Measurements from ENCODE around the gene RAB1A. TPM values are rescaled to one million over a fixed set of nuclear protein-coding genes. Genes with fewer than 3 reads are reported as not detected.

RAB1A gene
- total RNA-seq, 2 experiments from 2014 or later = 58.7 to 62.7 TPM

DNA sequence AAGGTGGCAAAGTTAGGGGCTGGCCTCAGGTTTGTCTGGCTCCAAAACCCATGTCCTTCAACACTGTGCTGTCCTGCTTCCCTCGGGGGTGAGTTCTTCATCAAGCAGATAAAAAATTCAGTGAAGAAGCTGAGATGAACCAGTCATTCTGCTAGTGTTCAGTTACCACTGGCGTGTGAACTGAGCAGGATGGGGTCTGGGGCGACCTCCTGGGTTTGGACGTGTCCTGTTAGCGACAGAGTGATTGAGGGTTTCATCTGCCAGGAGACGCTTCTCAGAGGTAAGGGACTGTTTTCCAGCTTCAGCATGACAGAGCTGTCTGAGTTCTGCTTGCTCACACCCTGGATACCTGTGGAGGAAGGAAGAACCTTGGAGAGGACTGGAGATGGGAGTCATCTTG, 59.0 kb downstream of the RAB1A start:
- Mint-ChIP-seq H3K9me3 (ENCODE audit: insufficient read depth) (no peaks in the 10 kb centered on the region), H3K27ac (peak overlapping the region; percentile 76), H3K36me3 (ENCODE audit: low read depth) (peaks cover 9% of the 10 kb centered on the region), H3K27me3 (ENCODE audit: low read depth) (no peaks in the 10 kb centered on the region), H3K4me1 (ENCODE audit: low read depth) (peaks cover 23% of the 10 kb centered on the region), H3K4me3 (no peak overlapping the region)
- DNase-seq = no peak
- CTCF ChIA-PET = interaction anchor here (1.1 kb wide), 1 partner anchor 100 kb away, joined by 4 read pairs; no protein-coding TSS in a partner anchor
- no peak for ATAC-seq
- POLR2A ChIA-PET = interaction anchor here (0.7 to 1.0 kb wide), 2 partner anchors 8 to 124 kb away, joined by 3 read pairs; no protein-coding TSS in a partner anchor

DNA sequence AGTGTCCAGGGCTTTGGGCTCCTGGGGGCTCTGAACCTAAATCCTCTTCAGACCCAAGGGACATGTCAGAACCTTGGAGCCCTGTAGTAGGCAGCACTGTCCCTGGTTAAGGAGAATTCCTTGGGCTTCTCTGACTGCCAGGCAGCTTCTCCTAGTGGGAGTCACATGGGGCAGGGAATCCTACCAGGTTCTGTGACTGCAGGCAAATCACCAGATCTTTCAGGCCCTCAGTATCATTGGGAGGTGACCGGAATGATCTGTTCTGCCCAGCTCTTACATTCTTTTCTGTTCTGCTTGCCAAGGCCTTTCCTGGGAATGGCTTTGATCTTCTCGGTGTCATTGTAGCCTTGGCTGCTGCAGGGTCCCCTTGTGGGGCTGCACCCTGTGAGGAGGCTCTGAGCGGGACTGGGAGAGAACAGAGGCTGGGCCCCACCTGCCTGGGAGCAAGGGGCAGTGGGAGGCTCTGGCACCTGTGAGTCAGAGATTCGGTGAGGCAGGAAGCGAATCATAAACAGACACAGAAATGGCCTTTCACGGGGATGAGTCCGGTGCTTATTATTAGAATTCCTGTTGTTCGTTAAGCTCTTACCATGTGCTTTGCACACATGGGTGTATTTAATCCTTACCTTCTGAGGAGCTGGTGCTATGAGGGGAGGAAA, 59.6 kb downstream of the RAB1A start:
- DNase-seq (no peak), ATAC-seq (no peak)
- POLR2A ChIA-PET = interaction anchor here (0.7 to 1.0 kb wide), 2 partner anchors 9 to 124 kb away, joined by 3 read pairs; no protein-coding TSS in a partner anchor
- peak overlapping the region; percentile 76 for H3K27ac Mint-ChIP-seq
- H3K27me3 Mint-ChIP-seq (ENCODE audit: low read depth) = no peaks in the 10 kb centered on the region
- no peak overlapping the region for H3K4me3 Mint-ChIP-seq
- CTCF ChIA-PET = interaction anchor here (1.1 kb wide), 1 partner anchor 100 kb away, joined by 4 read pairs; no protein-coding TSS in a partner anchor
- H3K4me1 Mint-ChIP-seq (ENCODE audit: low read depth) = peaks cover 24% of the 10 kb centered on the region
- H3K9me3 Mint-ChIP-seq (ENCODE audit: insufficient read depth) = no peaks in the 10 kb centered on the region
- H3K36me3 Mint-ChIP-seq (ENCODE audit: low read depth) = peaks cover 9% of the 10 kb centered on the region

GRCh38 chr2:65069439-65069824, 60.5 kb downstream of the RAB1A start:
- H3K9me3 Mint-ChIP-seq (ENCODE audit: insufficient read depth) = no peaks in the 10 kb centered on the region
- ChIA-PET CTCF (interaction anchor here (0.8 to 2.6 kb wide), 2 partner anchors 11 to 60 kb away, joined by 3 to 7 read pairs; partner anchors contain the start of gene RAB1A), POLR2A (no interaction called here)
- no peak for DNase-seq
- peaks cover 32% of the 10 kb centered on the region for H3K4me1 Mint-ChIP-seq (ENCODE audit: low read depth)
- H3K27ac Mint-ChIP-seq = peak overlapping the region; percentile 39
- no peak overlapping the region for H3K4me3 Mint-ChIP-seq
- ATAC-seq = no peak
- H3K27me3 Mint-ChIP-seq (ENCODE audit: low read depth) = no peaks in the 10 kb centered on the region
- peaks cover 7% of the 10 kb centered on the region for H3K36me3 Mint-ChIP-seq (ENCODE audit: low read depth)

- peaks cover 37% of the 10 kb centered on the region for H3K4me1 Mint-ChIP-seq (ENCODE audit: low read depth)
- ATAC-seq (peak; percentile 24), DNase-seq (peak; percentile 32)
- no peak overlapping the region for H3K4me3 Mint-ChIP-seq
- ChIA-PET CTCF (interaction anchor here (1.2 to 2.6 kb wide), 4 partner anchors 10 to 119 kb away, joined by 3 to 9 read pairs (median 8); no protein-coding TSS in a partner anchor), POLR2A (interaction anchor here (0.8 to 1.6 kb wide), 4 partner anchors 17 to 159 kb away, joined by 4 to 7 read pairs (median 5); partner anchors contain the start of genes ACTR2 and RAB1A)
- no peaks in the 10 kb centered on the region for H3K9me3 Mint-ChIP-seq (ENCODE audit: insufficient read depth)
- H3K27me3 Mint-ChIP-seq (ENCODE audit: low read depth) = no peaks in the 10 kb centered on the region
- H3K36me3 Mint-ChIP-seq (ENCODE audit: low read depth) = peaks cover 4% of the 10 kb centered on the region
- peak overlapping the region; percentile 82 for H3K27ac Mint-ChIP-seq
These were observed 61.9 kb downstream of the RAB1A start for GRCh38 chr2:65067806-65068553.

- ChIA-PET POLR2A (interaction anchor here (0.6 to 1.4 kb wide), 4 partner anchors 65 to 162 kb away, joined by 3 to 7 read pairs (median 3); partner anchors contain the start of genes ACTR2 and RAB1A), CTCF (interaction anchor here (0.6 to 3.9 kb wide), 48 partner anchors 9 to 733 kb away, joined by 3 to 82 read pairs (median 4); partner anchors contain the start of genes ACTR2, CEP68 and RAB1A)
- Mint-ChIP-seq H3K27ac (peak overlapping the region; percentile 69), H3K9me3 (ENCODE audit: insufficient read depth) (no peaks in the 10 kb centered on the region), H3K4me1 (ENCODE audit: low read depth) (peaks cover 37% of the 10 kb centered on the region), H3K4me3 (no peak overlapping the region), H3K27me3 (ENCODE audit: low read depth) (no peaks in the 10 kb centered on the region), H3K36me3 (ENCODE audit: low read depth) (no peaks in the 10 kb centered on the region)
- DNase-seq (peak; percentile 72), ATAC-seq (peak; percentile 76)
These were observed 65.0 kb downstream of the RAB1A start for GRCh38 chr2:65064728-65065552.

DNA sequence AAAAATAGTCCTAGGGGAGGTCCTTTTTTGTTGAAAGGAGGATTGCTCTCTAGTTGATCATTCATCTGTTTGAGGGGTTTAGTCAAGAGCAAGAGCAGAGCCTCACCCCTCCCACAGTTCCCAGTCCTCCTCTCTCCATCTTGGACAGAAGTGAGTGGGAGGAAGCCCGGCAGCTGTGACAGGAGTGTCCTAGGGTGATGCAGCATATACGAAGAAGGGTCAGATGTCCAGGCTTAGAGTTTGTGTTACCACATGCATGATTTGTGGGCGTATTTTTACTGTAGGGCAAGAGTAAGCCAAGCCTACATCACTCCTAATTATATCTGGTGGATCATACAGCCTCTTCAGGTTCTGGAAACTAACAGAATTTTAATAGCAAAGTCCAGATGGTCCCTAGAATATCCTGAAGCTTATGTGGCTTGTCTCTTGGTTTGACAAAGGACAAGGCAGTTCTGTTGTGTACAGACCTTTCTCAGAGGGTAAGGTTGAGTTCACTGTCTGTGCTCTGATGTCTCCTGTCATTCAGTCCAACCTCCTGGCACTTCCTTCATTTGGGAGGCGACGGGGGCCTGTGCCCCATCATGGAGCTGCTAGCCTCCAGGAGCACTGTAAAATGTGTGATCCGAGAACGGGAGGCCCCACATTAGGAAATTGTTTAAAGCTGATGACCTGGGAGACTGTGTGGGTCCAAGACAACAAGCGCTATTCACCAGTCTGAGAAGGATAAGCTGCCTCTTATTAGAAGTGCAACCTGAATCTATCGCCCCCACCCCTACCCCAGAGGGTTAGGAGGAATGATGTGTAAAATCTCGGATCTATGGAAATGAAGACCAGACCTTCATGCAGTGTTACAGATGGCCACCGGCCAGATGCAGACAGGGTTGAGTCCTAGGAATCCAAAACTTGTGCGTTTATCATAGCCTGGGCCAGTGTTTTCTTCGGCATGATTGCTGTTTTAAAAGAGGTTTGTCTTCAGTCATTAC, 66.8 kb downstream of the RAB1A start:
- POLR2A ChIA-PET = no interaction called here
- no peak for DNase-seq
- H3K27ac Mint-ChIP-seq = no peak overlapping the region

DNA sequence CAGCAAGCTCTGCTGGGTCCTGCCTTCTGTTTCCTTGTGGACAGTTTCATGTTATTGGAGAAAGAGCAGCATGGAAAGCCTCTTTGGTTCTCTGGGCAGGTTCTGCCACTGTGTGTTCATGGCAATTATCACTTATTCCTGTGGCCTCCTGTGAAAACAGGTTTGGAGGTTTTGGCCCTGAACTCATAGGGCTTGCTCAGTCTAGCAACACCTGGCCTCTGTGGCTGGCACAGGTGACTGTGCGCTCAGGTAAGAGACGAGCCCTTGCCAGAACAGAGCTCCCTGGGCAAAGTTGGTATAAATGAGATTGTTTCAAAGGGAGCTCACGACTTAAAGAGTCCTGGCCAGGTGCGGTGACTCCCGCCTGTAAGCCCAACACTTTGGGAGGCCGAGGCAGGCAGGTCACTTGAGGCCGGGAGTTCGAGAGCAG, 68.0 kb downstream of the RAB1A start:
- no peak for ATAC-seq
- Mint-ChIP-seq H3K36me3 (ENCODE audit: low read depth) (no peaks in the 10 kb centered on the region), H3K27ac (no peak overlapping the region), H3K4me1 (ENCODE audit: low read depth) (peaks cover 36% of the 10 kb centered on the region), H3K27me3 (ENCODE audit: low read depth) (no peaks in the 10 kb centered on the region), H3K4me3 (no peak overlapping the region), H3K9me3 (ENCODE audit: insufficient read depth) (no peaks in the 10 kb centered on the region)
- CTCF ChIA-PET = interaction anchor here (0.7 kb wide), 1 partner anchor 9 kb away, joined by 5 read pairs; no protein-coding TSS in a partner anchor
- POLR2A ChIA-PET = interaction anchor here (0.6 kb wide), 1 partner anchor 575 kb away, joined by 3 read pairs; no protein-coding TSS in a partner anchor
- DNase-seq = no peak

More for the DNA sequence above, 66.8 kb downstream of the RAB1A start:
- ATAC-seq = no peak
- Mint-ChIP-seq H3K4me3 (no peak overlapping the region), H3K36me3 (ENCODE audit: low read depth) (no peaks in the 10 kb centered on the region), H3K27me3 (ENCODE audit: low read depth) (no peaks in the 10 kb centered on the region), H3K4me1 (ENCODE audit: low read depth) (peaks cover 36% of the 10 kb centered on the region), H3K9me3 (ENCODE audit: insufficient read depth) (no peaks in the 10 kb centered on the region)
- CTCF ChIA-PET = interaction anchor here (1.0 to 3.9 kb wide), 5 partner anchors 63 to 145 kb away, joined by 3 to 82 read pairs (median 20); partner anchors contain the start of gene RAB1A

- Mint-ChIP-seq H3K36me3 (ENCODE audit: low read depth) (no peaks in the 10 kb centered on the region), H3K27ac (no peak overlapping the region), H3K4me3 (no peak overlapping the region), H3K4me1 (ENCODE audit: low read depth) (peaks cover 36% of the 10 kb centered on the region), H3K27me3 (ENCODE audit: low read depth) (no peaks in the 10 kb centered on the region), H3K9me3 (ENCODE audit: insufficient read depth) (no peaks in the 10 kb centered on the region)
- DNase-seq = no peak
- POLR2A ChIA-PET = no interaction called here
- no peak for ATAC-seq
- CTCF ChIA-PET = interaction anchor here (0.7 kb wide), 1 partner anchor 8 kb away, joined by 5 read pairs; no protein-coding TSS in a partner anchor
These were observed 68.6 kb downstream of the RAB1A start for GRCh38 chr2:65061146-65061909.

GRCh38 chr2:65059071-65059470, 70.8 kb downstream of the RAB1A start:
- H3K27me3 Mint-ChIP-seq (ENCODE audit: low read depth) = no peaks in the 10 kb centered on the region
- H3K9me3 Mint-ChIP-seq (ENCODE audit: insufficient read depth) = no peaks in the 10 kb centered on the region
- no peak for ATAC-seq
- H3K36me3 Mint-ChIP-seq (ENCODE audit: low read depth) = no peaks in the 10 kb centered on the region
- CTCF ChIA-PET = interaction anchor here (1.1 to 2.0 kb wide), 6 partner anchors 9 to 128 kb away, joined by 3 to 10 read pairs (median 6); partner anchors contain the start of gene RAB1A
- H3K27ac Mint-ChIP-seq = no peak overlapping the region
- POLR2A ChIA-PET = interaction anchor here (4.8 kb wide), 1 partner anchor 168 kb away, joined by 21 read pairs; the partner anchor contains the start of gene ACTR2
- no peak for DNase-seq
- H3K4me3 Mint-ChIP-seq = no peak overlapping the region
- H3K4me1 Mint-ChIP-seq (ENCODE audit: low read depth) = peaks cover 41% of the 10 kb centered on the region

Data from activated CD8-positive, alpha-beta T cell treated with anti-CD3 and anti-CD28 coated beads, Interleukin-2, amount 10 ng/mL, durations not matched to agents 7 days and 5 days (primary cell).